ENCODE measurements around the gene SF1.

Gene SF1

DNA sequence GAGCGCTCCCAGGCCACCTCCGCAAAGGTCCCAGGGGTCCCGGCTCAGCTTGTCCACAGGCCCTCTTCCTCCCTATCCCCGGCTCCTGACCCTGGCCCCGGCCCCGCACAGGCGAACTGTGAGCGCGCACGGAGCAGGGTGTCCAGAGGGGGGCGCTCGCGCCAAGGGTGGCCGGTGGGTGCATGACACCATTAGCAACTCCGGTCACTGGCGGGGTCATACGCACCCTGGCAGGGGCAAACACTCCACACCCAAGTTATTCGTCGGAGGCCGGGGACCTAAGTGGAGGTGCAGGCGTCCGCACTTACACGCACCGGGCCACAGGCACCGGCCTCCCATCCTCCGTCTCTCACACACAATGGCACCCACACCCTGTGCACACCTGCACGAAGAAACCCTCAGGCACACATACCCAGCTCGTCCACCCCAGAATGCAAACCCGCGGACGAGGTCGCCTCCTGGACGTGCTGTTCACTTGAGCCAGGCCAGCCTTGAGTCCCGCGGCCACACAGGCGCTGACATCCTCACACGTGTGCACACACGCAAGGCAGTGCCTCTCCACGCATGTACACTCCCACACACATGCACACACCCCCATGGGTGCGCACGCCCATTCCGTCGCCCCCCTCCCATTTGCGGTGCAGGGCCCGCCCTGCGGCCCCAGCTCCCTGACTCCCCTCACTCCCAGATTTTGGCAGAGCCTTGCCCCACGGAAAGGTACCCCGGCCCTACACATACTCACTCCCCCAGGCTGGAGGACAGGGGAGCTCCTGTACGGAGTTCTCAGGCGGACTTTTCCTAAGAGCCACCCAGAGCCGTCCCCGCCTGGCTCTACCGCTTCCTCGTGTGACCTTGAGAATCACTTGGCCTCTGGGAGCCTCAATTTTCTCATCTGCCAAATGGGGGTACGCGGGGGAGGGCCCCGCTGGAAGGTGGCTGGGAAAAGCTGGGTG, 34.5 kb downstream of the SF1 start, which contains the start of gene RASGRP2:
Gene RASGRP2 (minus strand): TSS at position 552 of the 953 bp plus-strand sequence. CDS start 1,276 bp downstream, outside the sequence.
- H3K79me2 ChIP-seq (ENCODE audit: insufficient read depth, low read length): peaks cover 34% of the 10 kb centered on the region
- H3K9me3 ChIP-seq (ENCODE audit: insufficient read depth, low read depth, low read length): no peaks in the 10 kb centered on the region
- H4K20me1 ChIP-seq (ENCODE audit: insufficient read depth, low read length, poor library complexity, severe bottlenecking): peaks cover 10% of the 10 kb centered on the region
- H3K9ac ChIP-seq (ENCODE audit: low read depth, low read length, poor library complexity, severe bottlenecking): peak within 1 kb of the TSS; percentile 99
- H3F3A ChIP-seq (ENCODE audit: low read depth): peaks cover 4% of the 10 kb centered on the region
- H3K4me3 ChIP-seq (ENCODE audit: low read length, poor library complexity, severe bottlenecking): peak within 1 kb of the TSS; percentile 93
- H3K9me2 ChIP-seq (replicated peaks; ENCODE audit: low read depth, low read length): no peaks in the 10 kb centered on the region
- no peaks in the 10 kb centered on the region for H3K27me3 ChIP-seq (ENCODE audit: insufficient read depth, low read length, poor library complexity, severe bottlenecking)
- H2AFZ ChIP-seq (ENCODE audit: low read length): peak within 1 kb of the TSS; percentile 78
- H3K4me2 ChIP-seq (ENCODE audit: low read depth, low read length, poor library complexity, severe bottlenecking): peak within 1 kb of the TSS; percentile 95
- H3K36me3 ChIP-seq (ENCODE audit: insufficient read depth, low read length): no peaks in the 10 kb centered on the region; the same call in 1 of the 2 replicates
- TF ChIP-seq CTCF (conservative IDR thresholded peaks at IDR 0.05; ENCODE audit: low read length) (peak; percentile 80), EZH2phosphoT487 (IDR thresholded peaks at IDR 0.05; ENCODE audit: borderline replicate concordance) (no peak)
- H3K4me1 ChIP-seq (ENCODE audit: insufficient read depth, low read length, poor library complexity, severe bottlenecking): peaks cover 52% of the 10 kb centered on the region

DNA sequence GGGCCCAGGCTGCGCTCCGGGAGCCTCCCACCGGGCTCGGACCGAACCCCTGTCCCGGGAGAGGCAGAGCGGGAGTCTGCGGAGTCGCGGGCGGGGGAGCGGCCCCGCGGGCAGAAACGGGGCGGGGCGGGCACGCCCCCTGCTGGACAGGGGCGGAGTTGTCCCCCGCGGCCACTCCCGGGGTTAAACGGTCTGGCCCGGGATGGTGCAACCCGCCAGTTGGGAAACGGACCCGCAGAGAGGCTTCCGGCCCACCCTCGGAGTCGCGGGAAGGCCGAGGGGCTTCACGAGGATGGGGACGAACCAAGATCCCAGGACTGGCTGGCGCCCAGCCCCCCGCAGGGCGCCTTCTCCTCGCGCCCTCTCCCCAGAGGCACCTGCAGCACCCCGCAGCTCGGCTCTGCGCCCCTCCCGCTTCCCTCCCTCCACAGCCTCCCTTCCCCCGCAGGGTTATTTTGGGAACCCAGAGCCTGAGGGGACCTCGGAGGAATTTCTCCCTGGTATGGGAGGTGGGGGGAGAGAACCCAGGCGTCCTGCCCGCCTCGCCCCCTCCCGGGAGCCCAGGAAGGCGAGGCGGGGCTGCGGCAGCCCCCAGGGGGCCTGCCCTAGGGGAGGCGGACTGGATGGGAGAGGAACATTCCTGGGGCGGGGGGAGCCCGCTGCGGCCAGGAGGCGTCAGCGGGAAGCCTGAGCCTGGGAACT, 35.3 kb downstream of the SF1 start:
- H3K27me3 ChIP-seq (ENCODE audit: insufficient read depth, low read length, poor library complexity, severe bottlenecking): no peaks in the 10 kb centered on the region

More for the DNA sequence above, 35.3 kb downstream of the SF1 start:
- peaks cover 10% of the 10 kb centered on the region for H4K20me1 ChIP-seq (ENCODE audit: insufficient read depth, low read length, poor library complexity, severe bottlenecking)
- H3K36me3 ChIP-seq (ENCODE audit: insufficient read depth, low read length): no peaks in the 10 kb centered on the region; the same call in 1 of the 2 replicates
- no peaks in the 10 kb centered on the region for H3K9me2 ChIP-seq (replicated peaks; ENCODE audit: low read depth, low read length)
- H2AFZ ChIP-seq (ENCODE audit: low read length): peak overlapping the region; percentile 78
- H3K79me2 ChIP-seq (ENCODE audit: insufficient read depth, low read length): peaks cover 34% of the 10 kb centered on the region
- H3K9me3 ChIP-seq (ENCODE audit: insufficient read depth, low read depth, low read length): no peaks in the 10 kb centered on the region
- H3K9ac ChIP-seq (ENCODE audit: low read depth, low read length, poor library complexity, severe bottlenecking): peak overlapping the region; percentile 79
- H3K4me3 ChIP-seq (ENCODE audit: low read length, poor library complexity, severe bottlenecking): peak overlapping the region; percentile 93
- H3K4me1 ChIP-seq (ENCODE audit: insufficient read depth, low read length, poor library complexity, severe bottlenecking): peaks cover 52% of the 10 kb centered on the region
- peak overlapping the region; percentile 78 for H3K4me2 ChIP-seq (ENCODE audit: low read depth, low read length, poor library complexity, severe bottlenecking)
- TF ChIP-seq EZH2phosphoT487 (IDR thresholded peaks at IDR 0.05; ENCODE audit: borderline replicate concordance) (no peak), CTCF (conservative IDR thresholded peaks at IDR 0.05; ENCODE audit: low read length) (peak; percentile 64)
- H3F3A ChIP-seq (ENCODE audit: low read depth): peaks cover 4% of the 10 kb centered on the region
